Activated CD8-positive, alpha-beta memory T cell treated with anti-CD3 and anti-CD28 coated beads, Interleukin-2, amount 50 U/mL, for 1 hour (primary cell): Measurements from ENCODE around the gene TNIK.

Source experiments
- DNase-seq: peaks from one replicate; pipeline ENCODE4 v3.0.0-alpha.2; 2020; ENCODE audit errors: extremely low read depth

The TNIK gene

GRCh38 chr3:171088964-171089754, 371.0 kb downstream of the TNIK start:
- DNase-seq, result no peak

GRCh38 chr3:171088496-171088895, 371.7 kb downstream of the TNIK start:
- no peak for DNase-seq

GRCh38 chr3:171086914-171087313, 373.3 kb downstream of the TNIK start:
- no peak for DNase-seq

- DNase-seq, result no peak
Observed at GRCh38 chr3:171077261-171077660, 382.9 kb downstream of the TNIK start.

GRCh38 chr3:171072432-171072831, 387.8 kb downstream of the TNIK start:
- DNase-seq, result no peak

GRCh38 chr3:171068658-171069057, 391.5 kb downstream of the TNIK start:
- no peak for DNase-seq

GRCh38 chr3:171066206-171066605, 394.0 kb downstream of the TNIK start:
- no peak for DNase-seq

- no peak for DNase-seq
Observed at GRCh38 chr3:171065732-171066131, 394.5 kb downstream of the TNIK start.

GRCh38 chr3:171064461-171064860, 395.7 kb downstream of the TNIK start:
- no peak for DNase-seq

- no peak for DNase-seq
Observed at GRCh38 chr3:171061749-171062148, 398.5 kb downstream of the TNIK start.

GRCh38 chr3:171059978-171060377, 400.2 kb downstream of the TNIK start:
- DNase-seq, result no peak

GRCh38 chr3:171058873-171059603, 401.2 kb downstream of the TNIK start:
- no peak for DNase-seq

- DNase-seq, result no peak
Observed at GRCh38 chr3:171058058-171058457, 402.1 kb downstream of the TNIK start.

GRCh38 chr3:171057072-171057471, 403.1 kb downstream of the TNIK start:
- no peak for DNase-seq

- DNase-seq, result no peak
Observed at GRCh38 chr3:171056528-171056927, 403.7 kb downstream of the TNIK start.

GRCh38 chr3:171055336-171056178, 404.6 kb downstream of the TNIK start:
- DNase-seq, result no peak

GRCh38 chr3:171054921-171055320, 405.3 kb downstream of the TNIK start:
- DNase-seq, result no peak

- no peak for DNase-seq
Observed at GRCh38 chr3:171054231-171054630, 406.0 kb downstream of the TNIK start.

GRCh38 chr3:171049861-171050444, 410.3 kb downstream of the TNIK start:
- DNase-seq, result no peak

GRCh38 chr3:171046760-171047159, 413.4 kb downstream of the TNIK start:
- no peak for DNase-seq

GRCh38 chr3:171044835-171045793, 415.1 kb downstream of the TNIK start:
- DNase-seq, result no peak
